ENCODE results near the gene ZNF679.

ZNF679 gene

GRCh38 chr7:64187408-64187807, 40.9 kb upstream of the ZNF679 start:
- TF ChIP-seq CTCF (IDR thresholded peaks at IDR 0.05), result no peak

- TF ChIP-seq CTCF (IDR thresholded peaks at IDR 0.05), result no peak
These were observed 36.0 kb upstream of the ZNF679 start for GRCh38 chr7:64192148-64192704.

GRCh38 chr7:64192775-64193174, 35.5 kb upstream of the ZNF679 start:
- TF ChIP-seq CTCF (IDR thresholded peaks at IDR 0.05), result no peak

GRCh38 chr7:64206903-64207302, 21.4 kb upstream of the ZNF679 start, which contains the start of gene ZNF735:
Gene ZNF735, plus strand, starts transcription at chr7:64207203. Its CDS starts 0 bp downstream, at chr7:64207203.
- no peak for TF ChIP-seq CTCF (IDR thresholded peaks at IDR 0.05)

GRCh38 chr7:64223366-64223765, 4.9 kb upstream of the ZNF679 start:
- no peak for TF ChIP-seq CTCF (IDR thresholded peaks at IDR 0.05)

- no peak for TF ChIP-seq CTCF (IDR thresholded peaks at IDR 0.05)
These were observed 38.2 kb downstream of the ZNF679 start for GRCh38 chr7:64266341-64266919.

- no peak for TF ChIP-seq CTCF (IDR thresholded peaks at IDR 0.05)
These were observed 49.4 kb downstream of the ZNF679 start for GRCh38 chr7:64277630-64278029.

Measured in LNCAP (cell line).